ENCODE data around the gene CARMIL1.

Gene CARMIL1

GRCh38 chr6:25399885-25400284 lies 120.7 kb downstream of the CARMIL1 start:
- no peak for TF ChIP-seq CTCF (IDR thresholded peaks at IDR 0.05; ENCODE audit: low read depth, low read length)
- no peak overlapping the region for H3K4me3 ChIP-seq (ENCODE audit: low read depth, low read length)
- DNase-seq (ENCODE audit: low read depth, low spot score): no peak
- in situ Hi-C loops (cut with HindIII; ENCODE audit: low sequenced_read_pairs): no loop called here

GRCh38 chr6:25401711-25402110 lies 122.5 kb downstream of the CARMIL1 start:
- no peak overlapping the region for H3K4me3 ChIP-seq (ENCODE audit: low read depth, low read length)
- no peak for TF ChIP-seq CTCF (IDR thresholded peaks at IDR 0.05; ENCODE audit: low read depth, low read length)
- no peak for DNase-seq (ENCODE audit: low read depth, low spot score)
- in situ Hi-C loops (cut with HindIII; ENCODE audit: low sequenced_read_pairs): no loop called here

- no peak for TF ChIP-seq CTCF (IDR thresholded peaks at IDR 0.05; ENCODE audit: low read depth, low read length)
- in situ Hi-C loops (cut with HindIII; ENCODE audit: low sequenced_read_pairs): no loop called here
These were observed 123.0 kb downstream of the CARMIL1 start for GRCh38 chr6:25402125-25402524.

GRCh38 chr6:25403150-25403549 lies 124.0 kb downstream of the CARMIL1 start:
- H3K4me3 ChIP-seq (ENCODE audit: low read depth, low read length): no peak overlapping the region
- in situ Hi-C loops (cut with HindIII; ENCODE audit: low sequenced_read_pairs): no loop called here
- DNase-seq (ENCODE audit: low read depth, low spot score): no peak
- no peak for TF ChIP-seq CTCF (IDR thresholded peaks at IDR 0.05; ENCODE audit: low read depth, low read length)

More at GRCh38 chr6:25402125-25402524, 123.0 kb downstream of the CARMIL1 start:
- H3K4me3 ChIP-seq (ENCODE audit: low read depth, low read length): no peak overlapping the region
- DNase-seq (ENCODE audit: low read depth, low spot score): no peak

- no peak for TF ChIP-seq CTCF (IDR thresholded peaks at IDR 0.05; ENCODE audit: low read depth, low read length)
- DNase-seq (ENCODE audit: low read depth, low spot score): no peak
- in situ Hi-C loops (cut with HindIII; ENCODE audit: low sequenced_read_pairs): no loop called here
- H3K4me3 ChIP-seq (ENCODE audit: low read depth, low read length): no peak overlapping the region
These were observed 124.9 kb downstream of the CARMIL1 start for GRCh38 chr6:25404091-25404490.

- TF ChIP-seq CTCF (IDR thresholded peaks at IDR 0.05; ENCODE audit: low read depth, low read length): no peak
- in situ Hi-C loops (cut with HindIII; ENCODE audit: low sequenced_read_pairs): no loop called here
- H3K4me3 ChIP-seq (ENCODE audit: low read depth, low read length): no peak overlapping the region
These were observed 125.6 kb downstream of the CARMIL1 start for GRCh38 chr6:25404693-25405169.

GRCh38 chr6:25405442-25405841 lies 126.3 kb downstream of the CARMIL1 start:
- no peak for DNase-seq (ENCODE audit: low read depth, low spot score)
- in situ Hi-C loops (cut with HindIII; ENCODE audit: low sequenced_read_pairs): no loop called here
- TF ChIP-seq CTCF (IDR thresholded peaks at IDR 0.05; ENCODE audit: low read depth, low read length): no peak
- no peak overlapping the region for H3K4me3 ChIP-seq (ENCODE audit: low read depth, low read length)

More at GRCh38 chr6:25404693-25405169, 125.6 kb downstream of the CARMIL1 start:
- no peak for DNase-seq (ENCODE audit: low read depth, low spot score)

Measured in astrocyte of the spinal cord (primary cell).